Smooth muscle cell (in vitro differentiated cells): ENCODE measurements around the gene FAM222B. TPM values are rescaled to one million over a fixed set of nuclear protein-coding genes. Genes with fewer than 3 reads are reported as not detected.

Experiments used
- DNase-seq: peaks from one replicate; lab custom pipeline; 2025; ENCODE audit not compliant: unreplicated experiment; lab: John Stamatoyannopoulos, UW
- H2AFZ ChIP-seq: fragments of 200-600 bp; sonication (generic); 2 replicates; pipeline ENCODE4 v1.6.0; 2016; ENCODE audit warnings: antibody characterized with exemption, low read depth, mild to moderate bottlenecking
- H3F3A ChIP-seq: fragments of 200-600 bp; sonication (generic); 2 replicates; pipeline ENCODE4 v1.6.0; 2017; ENCODE audit warnings: antibody characterized with exemption, low read depth
- H3K27ac ChIP-seq: fragments of 200-600 bp; sonication (generic); 2 replicates; pipeline ENCODE4 v1.5.1; 2016; ENCODE audit warnings: low read depth, mild to moderate bottlenecking
- H3K27me3 ChIP-seq: fragments of 200-600 bp; sonication (generic); 2 replicates; pipeline ENCODE4 v1.6.1; 2016; ENCODE audit warnings: low read depth, mild to moderate bottlenecking
- H3K36me3 ChIP-seq: fragments of 200-600 bp; sonication (generic); 2 replicates; pipeline ENCODE4 v1.5.1; 2016; ENCODE audit warnings: low read depth
- H3K4me1 ChIP-seq: fragments of 200-600 bp; sonication (generic); 2 replicates; pipeline ENCODE4 v1.5.1; 2016; ENCODE audit warnings: low read depth
- H3K4me2 ChIP-seq: fragments of 200-600 bp; sonication (generic); 2 replicates; pipeline ENCODE4 v1.6.0; 2016; ENCODE audit warnings: mild to moderate bottlenecking
- H3K4me3 ChIP-seq: fragments of 200-600 bp; sonication (generic); 2 replicates; pipeline ENCODE4 v1.5.1; 2016; ENCODE audit warnings: mild to moderate bottlenecking
- H3K79me2 ChIP-seq: fragments of 200-600 bp; sonication (generic); 2 replicates; pipeline ENCODE4 v1.6.0; 2016; ENCODE audit warnings: low read depth, mild to moderate bottlenecking
- H3K9ac ChIP-seq: fragments of 200-600 bp; sonication (generic); 2 replicates; pipeline ENCODE4 v1.6.0; 2016; ENCODE audit warnings: low read depth
- H3K9me3 ChIP-seq: fragments of 200-600 bp; sonication (generic); replicated peaks from 2 replicates; pipeline ENCODE4 v1.5.1; 2016; ENCODE audit warnings: low read depth
- H4K20me1 ChIP-seq: fragments of 200-600 bp; sonication (generic); 2 replicates; pipeline ENCODE4 v1.6.0; 2016; ENCODE audit warnings: low read depth
- WGBS: methylation state at CpG from one replicate; pipeline ENCODE4 v1.1.7; 2016; ENCODE audit warnings: low lambda C conversion rate; 5-methylcytosine and 5-hydroxymethylcytosine counted together
- polyA plus RNA-seq: library from polyadenylated mRNA; unstranded; fragments of >200 nt; fragmentation: Nextera tagmentation; extraction: Ambion mirVana; gene quantifications from 2 replicates; pipeline ENCODE4 v1.2.1, GENCODE V29; 2016
- total RNA-seq: library from RNA; depleted of rRNA; stranded (reverse); fragments of >200 nt; gene quantifications from 2 replicates; pipeline ENCODE4 v1.2.3, GENCODE V29; 2014
- TF ChIP-seq, protein P1 (sequence below): fragments of 200-600 bp; sonication (generic); IDR thresholded peaks from 2 replicates; pipeline ENCODE4 v1.5.1; 2017; ENCODE audit warnings: borderline replicate concordance, mild to moderate bottlenecking, antibody characterized with exemption; ENCODE audit not compliant: insufficient read depth, poor library complexity, severe bottlenecking

FAM222B gene
- total and polyA plus RNA-seq, 2 experiments from 2014 or later: 20.5 to 28.0 TPM

DNA sequence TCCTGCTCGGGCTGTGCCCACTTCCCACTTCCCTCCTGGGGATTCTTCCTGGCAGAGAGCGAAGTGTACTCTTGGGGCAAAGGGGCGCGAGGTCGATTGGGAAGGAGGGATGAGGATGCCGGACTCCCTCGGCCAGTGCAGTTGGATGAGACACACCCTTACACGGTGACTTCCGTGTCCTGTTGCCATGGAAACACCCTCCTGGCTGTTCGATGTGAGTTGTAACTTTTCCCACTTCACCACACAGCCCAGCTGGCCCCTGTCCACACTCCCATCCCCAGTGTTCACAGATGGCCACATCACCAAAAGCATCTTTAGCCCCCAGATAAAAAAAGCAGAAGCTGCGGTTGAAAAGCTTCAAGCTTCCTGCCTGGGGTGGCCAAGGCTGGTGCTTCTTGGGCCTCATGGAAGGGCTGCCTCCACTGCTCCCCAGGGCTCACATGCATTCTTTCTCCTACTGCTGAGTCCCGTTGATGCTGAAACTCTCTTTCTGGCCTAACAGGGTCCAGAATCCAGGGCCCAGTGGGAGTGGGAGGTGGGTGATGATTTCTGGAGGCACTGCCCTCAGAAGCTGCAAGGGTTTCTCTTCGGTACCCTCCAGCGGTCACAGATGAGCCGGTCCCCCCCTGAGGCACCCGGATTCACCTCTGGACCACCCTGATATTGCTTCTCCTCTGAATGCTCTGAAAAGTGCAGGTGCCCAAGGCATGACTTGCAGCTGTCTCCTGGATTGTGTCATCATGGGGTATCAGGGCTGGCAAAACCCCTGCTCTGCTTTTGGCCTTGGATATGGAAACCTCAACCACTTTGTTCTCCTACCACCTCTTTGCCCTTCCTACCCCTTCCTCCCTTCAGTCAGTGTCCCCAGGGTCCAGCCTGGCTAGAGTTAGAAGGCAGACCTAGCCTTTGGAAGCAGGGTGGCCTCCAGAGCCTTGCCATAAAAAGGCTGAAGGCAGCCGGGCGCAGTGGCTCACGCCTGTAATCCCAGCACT is 100.9 kb downstream of the FAM222B start:
- TF ChIP-seq, protein P1, sequence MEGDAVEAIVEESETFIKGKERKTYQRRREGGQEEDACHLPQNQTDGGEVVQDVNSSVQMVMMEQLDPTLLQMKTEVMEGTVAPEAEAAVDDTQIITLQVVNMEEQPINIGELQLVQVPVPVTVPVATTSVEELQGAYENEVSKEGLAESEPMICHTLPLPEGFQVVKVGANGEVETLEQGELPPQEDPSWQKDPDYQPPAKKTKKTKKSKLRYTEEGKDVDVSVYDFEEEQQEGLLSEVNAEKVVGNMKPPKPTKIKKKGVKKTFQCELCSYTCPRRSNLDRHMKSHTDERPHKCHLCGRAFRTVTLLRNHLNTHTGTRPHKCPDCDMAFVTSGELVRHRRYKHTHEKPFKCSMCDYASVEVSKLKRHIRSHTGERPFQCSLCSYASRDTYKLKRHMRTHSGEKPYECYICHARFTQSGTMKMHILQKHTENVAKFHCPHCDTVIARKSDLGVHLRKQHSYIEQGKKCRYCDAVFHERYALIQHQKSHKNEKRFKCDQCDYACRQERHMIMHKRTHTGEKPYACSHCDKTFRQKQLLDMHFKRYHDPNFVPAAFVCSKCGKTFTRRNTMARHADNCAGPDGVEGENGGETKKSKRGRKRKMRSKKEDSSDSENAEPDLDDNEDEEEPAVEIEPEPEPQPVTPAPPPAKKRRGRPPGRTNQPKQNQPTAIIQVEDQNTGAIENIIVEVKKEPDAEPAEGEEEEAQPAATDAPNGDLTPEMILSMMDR: no peak
- H3K79me2 ChIP-seq: peaks cover 28% of the 10 kb centered on the region
- H3K36me3 ChIP-seq: no peaks in the 10 kb centered on the region
- 92% methylated on average over 19 of the region's 19 CpGs for WGBS
- H3K4me1 ChIP-seq: peaks cover 16% of the 10 kb centered on the region
- H3K9me3 ChIP-seq: no peaks in the 10 kb centered on the region
- no peak overlapping the region for H3K27ac ChIP-seq
- peaks cover 17% of the 10 kb centered on the region for H3F3A ChIP-seq
- no peak overlapping the region for H3K4me2 ChIP-seq
- no peak for DNase-seq
- H3K27me3 ChIP-seq: no peaks in the 10 kb centered on the region
- H2AFZ ChIP-seq: no peak overlapping the region
- no peak overlapping the region for H3K9ac ChIP-seq
- peaks cover 24% of the 10 kb centered on the region for H4K20me1 ChIP-seq
- H3K4me3 ChIP-seq: no peak overlapping the region

DNA sequence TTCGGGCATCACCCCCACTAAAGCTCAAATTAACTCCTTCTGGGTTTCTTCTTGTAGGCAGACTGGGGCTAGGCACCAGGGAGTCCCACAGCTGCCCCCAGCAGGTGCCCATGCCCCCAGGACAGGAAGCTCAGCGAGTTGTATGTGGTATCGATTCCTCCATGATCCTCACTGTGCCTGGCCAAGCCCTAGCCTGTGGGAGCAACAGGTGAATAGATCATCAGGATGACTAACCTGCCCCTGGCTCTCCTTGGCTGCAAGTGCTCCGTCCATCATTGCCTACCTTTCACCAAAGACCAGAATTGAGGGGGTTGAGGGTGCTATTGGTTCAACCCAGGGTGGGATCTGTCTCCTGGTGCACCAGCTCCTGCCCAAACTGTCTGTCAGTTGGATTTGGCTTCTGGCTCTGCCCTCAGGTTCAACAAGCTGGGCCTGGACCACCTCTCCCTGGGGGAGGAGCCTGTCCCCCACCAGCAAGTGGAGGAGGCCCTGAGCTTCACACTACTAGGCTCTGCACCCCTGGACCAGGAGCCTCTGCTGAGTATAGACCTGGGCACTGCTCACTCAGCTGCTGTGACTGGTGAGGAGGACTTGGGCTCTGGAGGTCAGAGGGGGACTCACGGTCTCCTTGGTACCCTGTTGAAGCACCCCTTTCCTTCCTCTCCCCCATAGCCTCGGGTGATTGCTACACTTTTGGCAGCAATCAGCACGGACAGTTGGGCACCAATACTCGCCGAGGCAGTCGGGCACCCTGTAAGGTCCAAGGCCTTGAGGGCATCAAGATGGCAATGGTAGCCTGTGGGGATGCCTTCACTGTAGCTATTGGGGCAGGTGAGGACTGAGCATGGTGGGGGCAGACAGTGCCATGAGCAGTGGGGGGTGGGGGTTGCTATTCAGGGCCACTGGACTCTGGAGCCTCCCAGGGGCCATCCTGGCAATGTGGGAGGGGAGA is 101.9 kb downstream of the FAM222B start:
- no peak overlapping the region for H3K4me2 ChIP-seq
- no peaks in the 10 kb centered on the region for H3K27me3 ChIP-seq
- H3K79me2 ChIP-seq: peaks cover 18% of the 10 kb centered on the region
- no peaks in the 10 kb centered on the region for H3K36me3 ChIP-seq
- H3K27ac ChIP-seq: no peak overlapping the region
- H2AFZ ChIP-seq: no peak overlapping the region
- H3K9me3 ChIP-seq: no peaks in the 10 kb centered on the region
- peaks cover 7% of the 10 kb centered on the region for H3K4me1 ChIP-seq
- TF ChIP-seq, protein P1: no peak
- H3K9ac ChIP-seq: no peak overlapping the region
- peaks cover 14% of the 10 kb centered on the region for H4K20me1 ChIP-seq
- H3F3A ChIP-seq: peaks cover 11% of the 10 kb centered on the region
- no peak for DNase-seq
- 95% methylated on average over 10 of the region's 10 CpGs for WGBS
- H3K4me3 ChIP-seq: no peak overlapping the region

DNA sequence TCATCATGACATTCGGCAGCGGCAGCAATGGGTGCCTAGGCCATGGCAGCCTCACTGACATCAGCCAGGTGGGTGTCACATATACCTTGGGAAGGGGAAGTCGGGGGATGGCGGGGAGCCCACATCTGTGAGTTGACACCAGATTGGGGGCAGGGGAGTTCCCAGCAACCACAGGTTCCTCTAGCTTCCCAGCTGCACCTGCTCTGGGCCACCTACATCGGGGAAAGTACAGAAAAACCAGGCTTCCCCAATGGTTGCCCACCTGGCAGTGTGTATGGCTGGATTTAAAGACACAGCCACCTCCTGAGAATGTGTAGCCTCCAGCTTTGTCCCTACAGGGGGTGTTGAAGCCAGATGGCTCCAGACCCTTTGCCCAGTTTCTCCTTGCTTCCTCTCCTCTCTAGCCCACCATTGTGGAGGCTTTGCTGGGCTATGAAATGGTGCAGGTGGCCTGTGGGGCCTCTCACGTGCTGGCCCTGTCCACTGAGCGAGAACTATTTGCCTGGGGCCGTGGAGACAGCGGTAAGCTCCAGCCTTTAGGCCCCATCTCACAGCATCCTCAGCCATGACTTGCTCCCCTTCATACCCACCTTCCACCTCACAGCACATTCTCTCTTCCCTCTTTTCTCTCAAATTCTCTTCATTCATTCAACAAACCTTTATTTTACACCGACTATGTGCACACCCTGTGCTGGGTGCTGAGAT is 103.8 kb downstream of the FAM222B start:
- H3K4me2 ChIP-seq: no peak overlapping the region
- WGBS: 92% methylated on average over 10 of the region's 10 CpGs
- H3K4me1 ChIP-seq: peaks cover 4% of the 10 kb centered on the region
- no peak overlapping the region for H3K27ac ChIP-seq
- no peaks in the 10 kb centered on the region for H3K79me2 ChIP-seq
- no peak for DNase-seq
- H3K36me3 ChIP-seq: no peaks in the 10 kb centered on the region
- no peak overlapping the region for H2AFZ ChIP-seq
- no peak overlapping the region for H3K9ac ChIP-seq
- no peaks in the 10 kb centered on the region for H3F3A ChIP-seq
- no peaks in the 10 kb centered on the region for H4K20me1 ChIP-seq
- no peaks in the 10 kb centered on the region for H3K27me3 ChIP-seq
- H3K9me3 ChIP-seq: no peaks in the 10 kb centered on the region
- TF ChIP-seq, protein P1: no peak
- H3K4me3 ChIP-seq: no peak overlapping the region
